Activated naive CD8-positive, alpha-beta T cell treated with anti-CD3 and anti-CD28 coated beads for 36 hours (primary cell): ENCODE measurements around the gene PCAT6. TPM values are rescaled to one million over a fixed set of nuclear protein-coding genes. Genes with fewer than 3 reads are reported as not detected.
"Not testable (repeated sequence)": the region's sequence is repeated elsewhere in the genome, so short reads cannot be mapped to it uniquely, and the experiment has no call there.

Experiments used
- DNase-seq: peaks from one replicate; pipeline ENCODE4 v3.0.0; 2021
- H3K27ac Mint-ChIP-seq: one replicate; pipeline ENCODE4 v1.8.0; 2022; ENCODE audit warnings: mild to moderate bottlenecking, moderate library complexity, mixed read lengths
- H3K27me3 Mint-ChIP-seq: one replicate; pipeline ENCODE4 v1.8.0; 2022; ENCODE audit warnings: mild to moderate bottlenecking, mixed read lengths
- H3K36me3 Mint-ChIP-seq: one replicate; pipeline ENCODE4 v1.8.0; 2021; ENCODE audit warnings: mild to moderate bottlenecking, mixed read lengths
- H3K4me1 Mint-ChIP-seq: one replicate; pipeline ENCODE4 v1.8.0; 2021; ENCODE audit warnings: mixed read lengths
- H3K4me3 Mint-ChIP-seq: one replicate; pipeline ENCODE4 v1.8.0; 2022; ENCODE audit warnings: mild to moderate bottlenecking, moderate library complexity, mixed read lengths
- H3K9me3 Mint-ChIP-seq: one replicate; pipeline ENCODE4 v1.8.0; 2022; ENCODE audit warnings: mixed read lengths
- total RNA-seq, 2 experiments: library from RNA; stranded (reverse); gene quantifications; one replicate each; pipeline ENCODE4 v1.2.3, GENCODE V29; 2021

PCAT6 gene
- total RNA-seq, result under 1 TPM; 0.45 to 0.80 TPM

- DNase-seq, result peak; percentile 88
- Mint-ChIP-seq H3K4me1 (peaks cover 23% of the 10 kb centered on the region), H3K4me3 (peak within 1 kb of the TSS; percentile 79), H3K27ac (peak within 1 kb of the TSS; percentile 76), H3K9me3 (no peaks in the 10 kb centered on the region), H3K36me3 (no peaks in the 10 kb centered on the region), H3K27me3 (peaks cover 18% of the 10 kb centered on the region)
Measured at GRCh38 chr1:202810615-202811295, at the start of gene PCAT6. TSS of gene PCAT6 (plus strand) at chr1:202810954.

- H3K27ac Mint-ChIP-seq, result no peak overlapping the region
Measured at GRCh38 chr1:202762019-202762418, 48.7 kb upstream of the PCAT6 start.

GRCh38 chr1:202765721-202766120 lies 45.0 kb upstream of the PCAT6 start:
- Mint-ChIP-seq H3K36me3 (peaks cover 1% of the 10 kb centered on the region), H3K9me3 (no peaks in the 10 kb centered on the region), H3K4me3 (no peak overlapping the region), H3K27ac (no peak overlapping the region), H3K4me1 (peaks cover 3% of the 10 kb centered on the region), H3K27me3 (no peaks in the 10 kb centered on the region)
- no peak for DNase-seq

More at GRCh38 chr1:202762019-202762418, 48.7 kb upstream of the PCAT6 start:
- no peaks in the 10 kb centered on the region for H3K9me3 Mint-ChIP-seq
- H3K4me3 Mint-ChIP-seq, result no peak overlapping the region
- H3K4me1 Mint-ChIP-seq, result peaks cover 3% of the 10 kb centered on the region
- DNase-seq, result no peak
- no peaks in the 10 kb centered on the region for H3K27me3 Mint-ChIP-seq
- H3K36me3 Mint-ChIP-seq, result peaks cover 1% of the 10 kb centered on the region

GRCh38 chr1:202770135-202770534 lies 40.6 kb upstream of the PCAT6 start:
- H3K4me1 Mint-ChIP-seq, result peaks cover 3% of the 10 kb centered on the region
- no peak overlapping the region for H3K4me3 Mint-ChIP-seq
- no peaks in the 10 kb centered on the region for H3K9me3 Mint-ChIP-seq
- H3K27me3 Mint-ChIP-seq, result no peaks in the 10 kb centered on the region
- H3K36me3 Mint-ChIP-seq, result no peaks in the 10 kb centered on the region
- DNase-seq, result no peak
- H3K27ac Mint-ChIP-seq, result no peak overlapping the region

GRCh38 chr1:202781180-202781579 lies 29.6 kb upstream of the PCAT6 start:
- H3K27me3 Mint-ChIP-seq, result no peaks in the 10 kb centered on the region
- no peak overlapping the region for H3K27ac Mint-ChIP-seq
- DNase-seq, result no peak
- H3K9me3 Mint-ChIP-seq, result no peaks in the 10 kb centered on the region
- no peaks in the 10 kb centered on the region for H3K36me3 Mint-ChIP-seq
- no peak overlapping the region for H3K4me3 Mint-ChIP-seq
- peaks cover 12% of the 10 kb centered on the region for H3K4me1 Mint-ChIP-seq

GRCh38 chr1:202786804-202787203 lies 23.9 kb upstream of the PCAT6 start:
- no peaks in the 10 kb centered on the region for H3K9me3 Mint-ChIP-seq
- no peak overlapping the region for H3K27ac Mint-ChIP-seq
- peaks cover 3% of the 10 kb centered on the region for H3K36me3 Mint-ChIP-seq
- no peaks in the 10 kb centered on the region for H3K27me3 Mint-ChIP-seq
- no peak for DNase-seq
- no peak overlapping the region for H3K4me3 Mint-ChIP-seq
- H3K4me1 Mint-ChIP-seq, result peaks cover 9% of the 10 kb centered on the region

- Mint-ChIP-seq H3K4me3 (no peak overlapping the region), H3K9me3 (no peaks in the 10 kb centered on the region), H3K27ac (no peak overlapping the region), H3K27me3 (no peaks in the 10 kb centered on the region), H3K36me3 (peaks cover 3% of the 10 kb centered on the region), H3K4me1 (peaks cover 6% of the 10 kb centered on the region)
- DNase-seq, result no peak
Measured at GRCh38 chr1:202788800-202789199, 22.0 kb upstream of the PCAT6 start.

- H3K4me1 Mint-ChIP-seq, result peaks cover 12% of the 10 kb centered on the region
- H3K9me3 Mint-ChIP-seq, result no peaks in the 10 kb centered on the region
- H3K27me3 Mint-ChIP-seq, result no peaks in the 10 kb centered on the region
- no peak overlapping the region for H3K27ac Mint-ChIP-seq
- peaks cover 3% of the 10 kb centered on the region for H3K36me3 Mint-ChIP-seq
- DNase-seq, result no peak
- H3K4me3 Mint-ChIP-seq, result no peak overlapping the region
Measured at GRCh38 chr1:202791077-202791747, 19.5 kb upstream of the PCAT6 start.

GRCh38 chr1:202794051-202794740 lies 16.6 kb upstream of the PCAT6 start:
- peaks cover 2% of the 10 kb centered on the region for H3K36me3 Mint-ChIP-seq
- peaks cover 17% of the 10 kb centered on the region for H3K4me1 Mint-ChIP-seq
- DNase-seq, result no peak
- H3K27ac Mint-ChIP-seq, result no peak overlapping the region
- no peaks in the 10 kb centered on the region for H3K27me3 Mint-ChIP-seq
- no peaks in the 10 kb centered on the region for H3K9me3 Mint-ChIP-seq
- H3K4me3 Mint-ChIP-seq, result no peak overlapping the region

- DNase-seq, H3K9me3 Mint-ChIP-seq, H3K27me3 Mint-ChIP-seq, H3K4me3 Mint-ChIP-seq, H3K27ac Mint-ChIP-seq, H3K36me3 Mint-ChIP-seq: not testable (repeated sequence)
- H3K4me1 Mint-ChIP-seq, result peaks cover 15% of the 10 kb centered on the region
Measured at GRCh38 chr1:202794931-202795330, 15.8 kb upstream of the PCAT6 start.

GRCh38 chr1:202796670-202797069 lies 14.1 kb upstream of the PCAT6 start:
- Mint-ChIP-seq H3K4me3 (no peak overlapping the region), H3K4me1 (peaks cover 21% of the 10 kb centered on the region), H3K36me3 (peaks cover 10% of the 10 kb centered on the region), H3K27ac (no peak overlapping the region), H3K9me3 (no peaks in the 10 kb centered on the region), H3K27me3 (no peaks in the 10 kb centered on the region)
- no peak for DNase-seq

- H3K4me1 Mint-ChIP-seq, result peaks cover 34% of the 10 kb centered on the region
- DNase-seq, result no peak
- no peak overlapping the region for H3K4me3 Mint-ChIP-seq
- H3K9me3 Mint-ChIP-seq, result no peaks in the 10 kb centered on the region
- H3K27me3 Mint-ChIP-seq, result no peaks in the 10 kb centered on the region
- H3K27ac Mint-ChIP-seq, result no peak overlapping the region
- H3K36me3 Mint-ChIP-seq, result peaks cover 14% of the 10 kb centered on the region
Measured at GRCh38 chr1:202798260-202798659, 12.5 kb upstream of the PCAT6 start.

- H3K27me3 Mint-ChIP-seq, result no peaks in the 10 kb centered on the region
- no peak overlapping the region for H3K4me3 Mint-ChIP-seq
- H3K27ac Mint-ChIP-seq, result no peak overlapping the region
- no peak for DNase-seq
- H3K4me1 Mint-ChIP-seq, result peaks cover 39% of the 10 kb centered on the region
- H3K36me3 Mint-ChIP-seq, result peaks cover 14% of the 10 kb centered on the region
- H3K9me3 Mint-ChIP-seq, result no peaks in the 10 kb centered on the region
Measured at GRCh38 chr1:202798792-202799331, 11.9 kb upstream of the PCAT6 start.

- H3K9me3 Mint-ChIP-seq, result no peaks in the 10 kb centered on the region
- no peaks in the 10 kb centered on the region for H3K27me3 Mint-ChIP-seq
- no peak overlapping the region for H3K4me3 Mint-ChIP-seq
- peaks cover 14% of the 10 kb centered on the region for H3K36me3 Mint-ChIP-seq
- DNase-seq, result no peak
- H3K27ac Mint-ChIP-seq, result no peak overlapping the region
- H3K4me1 Mint-ChIP-seq, result peaks cover 46% of the 10 kb centered on the region
Measured at GRCh38 chr1:202800742-202801141, 10.0 kb upstream of the PCAT6 start.

GRCh38 chr1:202801175-202801574 lies 9.6 kb upstream of the PCAT6 start:
- Mint-ChIP-seq H3K4me1 (peaks cover 49% of the 10 kb centered on the region), H3K27me3 (no peaks in the 10 kb centered on the region), H3K36me3 (peaks cover 14% of the 10 kb centered on the region), H3K27ac (no peak overlapping the region), H3K9me3 (no peaks in the 10 kb centered on the region), H3K4me3 (no peak overlapping the region)
- no peak for DNase-seq
